ENCODE data around the gene UGT8. TPM values are rescaled to one million over a fixed set of nuclear protein-coding genes. Genes with fewer than 3 reads are reported as not detected.
"Not testable (repeated sequence)": the region's sequence is repeated elsewhere in the genome, so short reads cannot be mapped to it uniquely, and the experiment has no call there.

The UGT8 gene
- total RNA-seq, 2 donors from 2014 or later: 42.8 to 54.0 TPM

- DNase-seq: no peak
- no peaks in the 10 kb centered on the region for H3K4me1 ChIP-seq
- no peaks in the 10 kb centered on the region for H3K9me3 ChIP-seq
- no peak overlapping the region for H3K9ac ChIP-seq (ENCODE audit: low read depth in 2 of 2, low read length in 2 of 2)
- intact Hi-C loops (cut with DNase I): loop anchor here (5.0 kb wide), 2 partner anchors 146 to 271 kb away; no protein-coding TSS in a partner anchor
- no peak for TF ChIP-seq CTCF (IDR thresholded peaks at IDR 0.05)
- H3K36me3 ChIP-seq: no peaks in the 10 kb centered on the region
- H3K4me3 ChIP-seq: no peak overlapping the region
- no peaks in the 10 kb centered on the region for H3K27me3 ChIP-seq
- no peak overlapping the region for H3K27ac ChIP-seq
Observed at GRCh38 chr4:114658776-114659175, 60.2 kb downstream of the UGT8 start.

GRCh38 chr4:114659386-114660008 lies 60.9 kb downstream of the UGT8 start:
- peak; percentile 75 for DNase-seq
- intact Hi-C loops (cut with DNase I): loop anchor here (5.0 kb wide), 2 partner anchors 147 to 272 kb away; no protein-coding TSS in a partner anchor
- Histone ChIP-seq H3K4me3 (no peak overlapping the region), H3K9ac (ENCODE audit: low read depth in 2 of 2, low read length in 2 of 2) (no peak overlapping the region), H3K27ac (no peak overlapping the region), H3K36me3 (no peaks in the 10 kb centered on the region), H3K4me1 (no peaks in the 10 kb centered on the region), H3K27me3 (no peaks in the 10 kb centered on the region), H3K9me3 (no peaks in the 10 kb centered on the region)
- peak; percentile 85 for TF ChIP-seq CTCF (IDR thresholded peaks at IDR 0.05)

GRCh38 chr4:114663083-114663482 lies 64.5 kb downstream of the UGT8 start:
- no peaks in the 10 kb centered on the region for H3K27me3 ChIP-seq
- no peak overlapping the region for H3K27ac ChIP-seq
- H3K9ac ChIP-seq (ENCODE audit: low read depth in 2 of 2, low read length in 2 of 2): no peak overlapping the region
- H3K36me3 ChIP-seq: no peaks in the 10 kb centered on the region
- no peaks in the 10 kb centered on the region for H3K9me3 ChIP-seq
- TF ChIP-seq CTCF (IDR thresholded peaks at IDR 0.05): no peak
- no peak for DNase-seq
- intact Hi-C loops (cut with DNase I): no loop called here
- no peak overlapping the region for H3K4me3 ChIP-seq
- H3K4me1 ChIP-seq: peaks cover 4% of the 10 kb centered on the region

GRCh38 chr4:114668577-114668976 lies 70.0 kb downstream of the UGT8 start:
- no peak overlapping the region for H3K27ac ChIP-seq
- peaks cover 4% of the 10 kb centered on the region for H3K4me1 ChIP-seq
- no peak overlapping the region for H3K9ac ChIP-seq (ENCODE audit: low read depth in 2 of 2, low read length in 2 of 2)
- no peak for DNase-seq
- no peak overlapping the region for H3K4me3 ChIP-seq
- intact Hi-C loops (cut with DNase I): no loop called here
- no peak for TF ChIP-seq CTCF (IDR thresholded peaks at IDR 0.05)
- no peaks in the 10 kb centered on the region for H3K27me3 ChIP-seq
- no peaks in the 10 kb centered on the region for H3K9me3 ChIP-seq
- no peaks in the 10 kb centered on the region for H3K36me3 ChIP-seq

- H3K4me3 ChIP-seq; DNase-seq; H3K9me3 ChIP-seq; H3K27me3 ChIP-seq; H3K4me1 ChIP-seq; H3K36me3 ChIP-seq; H3K9ac ChIP-seq (ENCODE audit: low read depth in 2 of 2, low read length in 2 of 2); intact Hi-C loops (cut with DNase I); H3K27ac ChIP-seq: not testable (repeated sequence)
Observed at GRCh38 chr4:114670733-114671132, 72.1 kb downstream of the UGT8 start.

GRCh38 chr4:114673306-114673705 lies 74.7 kb downstream of the UGT8 start:
- Histone ChIP-seq H3K4me1 (no peaks in the 10 kb centered on the region), H3K9me3 (no peaks in the 10 kb centered on the region), H3K27ac (no peak overlapping the region), H3K36me3 (no peaks in the 10 kb centered on the region), H3K9ac (ENCODE audit: low read depth in 2 of 2, low read length in 2 of 2) (no peak overlapping the region), H3K4me3 (no peak overlapping the region), H3K27me3 (no peaks in the 10 kb centered on the region)
- intact Hi-C loops (cut with DNase I): no loop called here
- no peak for TF ChIP-seq CTCF (IDR thresholded peaks at IDR 0.05)
- no peak for DNase-seq

Measured in colonic mucosa (tissue), 4 donors.